Gastrocnemius medialis (tissue), 4 donors: ENCODE measurements around the gene FOXC2. TPM values are rescaled to one million over a fixed set of nuclear protein-coding genes. Genes with fewer than 3 reads are reported as not detected.

Source experiments
- ATAC-seq, 2 donors: fragments of 150-250 bp; one replicate each; pipeline ENCODE4 v1.9.1; 2016
- DNase-seq, 2 donors: peaks; one replicate each; pipeline ENCODE4 v3.0.0-alpha.2; 2019
- H3K27ac ChIP-seq, 4 donors: fragments of 200-600 bp; sonication (generic); 1 replicate in 1 of 4; 2 replicates in 3 of 4; pipeline ENCODE4 v1.5.1; 2016 to 2018; ENCODE audit warnings: mild to moderate bottlenecking in 2 of 4, moderate library complexity in 1 of 4
- H3K27me3 ChIP-seq, 3 donors: fragments of 200-600 bp; sonication (generic) in 2 of 3; 1 replicate in 1 of 3; 2 replicates in 2 of 3; pipeline versions ENCODE4 v1.5.1 to v1.6.0; 2016 to 2019; ENCODE audit warnings: mild to moderate bottlenecking in 1 of 3, moderate library complexity in 1 of 3
- H3K36me3 ChIP-seq, 2 donors: fragments of 200-600 bp; sonication (generic) in 1 of 2; one replicate each; pipeline ENCODE4 v1.5.1; 2017 to 2018
- H3K4me1 ChIP-seq, 2 donors: fragments of 200-600 bp; sonication (generic) in 1 of 2; one replicate each; pipeline ENCODE4 v1.5.1; 2016 to 2017; ENCODE audit warnings: mild to moderate bottlenecking in 2 of 2
- H3K4me3 ChIP-seq, 4 donors: fragments of 200-600 bp; sonication (generic) in 3 of 4; 1 replicate in 1 of 4; 2 replicates in 3 of 4; pipeline ENCODE4 v1.5.1; 2016 to 2019; ENCODE audit warnings: mild to moderate bottlenecking in 2 of 4
- H3K9me3 ChIP-seq, 3 donors: fragments of 200-600 bp; sonication (generic) in 2 of 3; 1 replicate in 1 of 3; 2 replicates in 2 of 3; pipeline ENCODE4 v1.5.1; 2016 to 2019
- CTCF ChIP-seq, 5 experiments: fragments of 450-650 bp in 3 of 5; fragments of 200-600 bp in 2 of 5; sonication (generic) in 2 of 5; IDR thresholded peaks in 4 of 5; conservative IDR thresholded peaks in 1 of 5; 1 replicate in 4 of 5; 2 replicates in 1 of 5; pipeline ENCODE4 v1.5.1; 2016 to 2019; ENCODE audit warnings: antibody characterized with exemption in 5 of 5, mild to moderate bottlenecking in 3 of 5, moderate library complexity in 3 of 5
- POLR2A ChIP-seq, 2 donors: fragments of 450-650 bp; IDR thresholded peaks; one replicate each; pipeline ENCODE4 v1.6.1; 2017; ENCODE audit warnings: antibody characterized with exemption in 2 of 2, mild to moderate bottlenecking in 2 of 2, moderate library complexity in 2 of 2
- in situ Hi-C, 4 donors: fragments of 200-750 bp; cut with MboI; loops; one replicate each; pipeline versions ENCODE4 v1.15.0 to v1.8.0; 2017; ENCODE audit warnings: low sequenced_read_pairs in 4 of 4
- intact Hi-C: fragments of 100-400 bp; cut with DNase I; formaldehyde crosslinking; loops from one replicate; pipeline ENCODE4 v1.15.1; 2023; ENCODE audit warnings: low total_unique reads
- total RNA-seq, 4 donors: library from RNA; depleted of rRNA; stranded (reverse); fragments of >200 nt; gene quantifications; one replicate each; pipeline versions ENCODE4 v1.1.0 to v1.2.3, GENCODE V29; 2016

The FOXC2 gene
- total RNA-seq, 4 donors from 2014 or later = 0.17 to 1.0 (median 0.29) TPM

- in situ Hi-C loops (loop anchor here in 1 of 4 donors (25.0 kb wide), 1 partner anchor 729 kb away; no protein-coding TSS in a partner anchor), intact Hi-C loops (no loop called here)
- Histone ChIP-seq H3K27me3 (no peaks in the 10 kb centered on the region), H3K36me3 (peaks cover 0 to 82% of the 10 kb centered on the region in 2 donors), H3K9me3 (no peaks in the 10 kb centered on the region), H3K4me3 (no peak overlapping the region), H3K27ac (no peak overlapping the region), H3K4me1 (no peaks in the 10 kb centered on the region)
- ATAC-seq (no peak), DNase-seq (no peak)
- TF ChIP-seq CTCF (IDR thresholded peaks at IDR 0.05 in 4 of 5, conservative IDR thresholded peaks at IDR 0.05 in 1 of 5) = no peak
- TF ChIP-seq POLR2A (IDR thresholded peaks at IDR 0.05) = no peak
Measured at GRCh38 chr16:86540894-86541293, 25.7 kb upstream of the FOXC2 start.

- H3K36me3 ChIP-seq = peaks cover 0 to 79% of the 10 kb centered on the region in 2 donors
- H3K4me1 ChIP-seq = no peaks in the 10 kb centered on the region
- intact Hi-C loops = no loop called here
- H3K4me3 ChIP-seq = no peak overlapping the region
- no peak for ATAC-seq
- no peak for DNase-seq
- no peaks in the 10 kb centered on the region for H3K9me3 ChIP-seq
- H3K27me3 ChIP-seq = no peaks in the 10 kb centered on the region
- no peak overlapping the region for H3K27ac ChIP-seq
- in situ Hi-C loops = loop anchor here in 1 of 4 donors (25.0 kb wide), 1 partner anchor 729 kb away; no protein-coding TSS in a partner anchor
- TF ChIP-seq POLR2A (IDR thresholded peaks at IDR 0.05) (no peak), CTCF (IDR thresholded peaks at IDR 0.05 in 4 of 5, conservative IDR thresholded peaks at IDR 0.05 in 1 of 5) (no peak)
Measured at GRCh38 chr16:86541560-86541959, 25.1 kb upstream of the FOXC2 start.

GRCh38 chr16:86542756-86543750 lies 23.6 kb upstream of the FOXC2 start:
- no peak for ATAC-seq
- in situ Hi-C loops (loop anchor here in 1 of 4 donors (25.0 kb wide), 1 partner anchor 731 kb away; no protein-coding TSS in a partner anchor), intact Hi-C loops (no loop called here)
- H3K27ac ChIP-seq = no peak overlapping the region
- H3K4me3 ChIP-seq = no peak overlapping the region
- TF ChIP-seq POLR2A (IDR thresholded peaks at IDR 0.05) = no peak
- no peak for TF ChIP-seq CTCF (IDR thresholded peaks at IDR 0.05 in 4 of 5, conservative IDR thresholded peaks at IDR 0.05 in 1 of 5)
- DNase-seq = no peak
- peaks cover 0 to 76% of the 10 kb centered on the region in 2 donors for H3K36me3 ChIP-seq
- H3K27me3 ChIP-seq = no peaks in the 10 kb centered on the region
- H3K9me3 ChIP-seq = no peaks in the 10 kb centered on the region
- peaks cover 0 to 2% of the 10 kb centered on the region in 2 donors for H3K4me1 ChIP-seq

GRCh38 chr16:86545481-86545880 lies 21.1 kb upstream of the FOXC2 start:
- Histone ChIP-seq H3K36me3 (peaks cover 0 to 55% of the 10 kb centered on the region in 2 donors), H3K27me3 (no peaks in the 10 kb centered on the region), H3K4me3 (no peak overlapping the region), H3K27ac (peak overlapping the region in 1 of 4 donors; percentile 29), H3K9me3 (no peaks in the 10 kb centered on the region), H3K4me1 (peaks cover 0 to 22% of the 10 kb centered on the region in 2 donors)
- intact Hi-C loops (no loop called here), in situ Hi-C loops (loop anchor here in 1 of 4 donors (25.0 kb wide), 1 partner anchor 733 kb away; no protein-coding TSS in a partner anchor)
- no peak for TF ChIP-seq POLR2A (IDR thresholded peaks at IDR 0.05)
- DNase-seq (no peak), ATAC-seq (no peak)
